Activated naive CD8-positive, alpha-beta T cell treated with anti-CD3 and anti-CD28 coated beads, Interleukin-2, amount 50 U/mL, for 16 hours (primary cell): ENCODE data around the gene METTL23.
A peak's percentile ranks its signal among the peaks of the same experiment; 100 is the strongest.
"Not testable (repeated sequence)": the region's sequence is repeated elsewhere in the genome, so short reads cannot be mapped to it uniquely, and the experiment has no call there.

Experiments used
- DNase-seq: peaks from one replicate; pipeline ENCODE4 v3.0.0-alpha.2; 2020; ENCODE audit warnings: low read depth, low spot score

The METTL23 gene

DNA sequence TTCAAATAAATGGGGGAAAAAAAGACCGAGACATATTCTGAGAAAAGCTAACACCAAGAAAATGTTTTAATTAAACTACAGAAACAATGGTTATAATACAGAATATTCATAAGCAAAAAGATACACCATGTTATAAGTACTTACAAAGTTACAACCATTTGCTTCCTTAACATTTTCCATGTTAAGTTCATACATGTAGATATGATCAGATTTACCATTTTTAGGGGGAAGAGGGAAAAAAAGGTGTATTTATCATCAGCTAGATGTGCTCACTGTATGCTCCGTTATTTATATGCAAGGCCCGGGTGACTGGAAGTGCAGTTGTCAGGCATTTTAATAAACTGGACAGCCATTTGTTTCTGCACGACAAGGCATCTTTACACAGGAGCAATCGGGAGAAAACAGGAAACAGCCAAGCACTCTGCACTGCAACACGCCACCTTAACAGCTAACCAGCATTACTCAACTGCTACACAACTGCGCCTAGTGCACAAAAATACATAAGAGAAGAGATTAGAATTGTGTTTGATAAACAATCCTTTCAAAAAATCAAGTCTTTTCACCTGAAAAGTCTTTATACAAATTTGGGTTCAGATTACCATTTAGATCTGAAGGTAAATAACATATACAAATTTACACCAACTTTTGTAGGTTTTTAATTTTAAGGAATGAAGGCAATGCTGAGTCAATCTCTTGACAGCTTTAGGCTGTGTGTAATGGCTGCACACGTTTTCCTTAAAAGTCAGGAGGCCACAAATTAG is 7.6 kb downstream of the METTL23 start:
- no peak for DNase-seq

DNA sequence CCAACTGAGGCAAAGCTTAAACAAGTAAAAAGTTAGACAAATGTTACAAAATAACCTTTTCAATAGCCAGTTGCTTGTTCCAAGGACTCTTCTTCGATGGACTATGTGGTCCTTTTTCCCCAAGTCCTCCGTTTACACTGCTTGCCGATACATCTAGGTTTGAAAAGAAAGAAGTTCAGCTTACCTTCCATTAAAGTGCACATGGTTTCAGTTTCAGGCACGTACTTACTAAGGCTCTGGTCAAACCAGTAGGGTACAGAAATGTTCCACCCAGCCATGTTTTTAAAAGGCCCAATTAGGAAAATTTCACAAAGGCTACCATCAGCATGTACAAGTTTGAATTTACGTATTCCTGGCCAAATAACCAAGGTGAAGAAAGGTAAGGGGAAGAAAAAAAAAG is 8.4 kb downstream of the METTL23 start:
- no peak for DNase-seq

DNA sequence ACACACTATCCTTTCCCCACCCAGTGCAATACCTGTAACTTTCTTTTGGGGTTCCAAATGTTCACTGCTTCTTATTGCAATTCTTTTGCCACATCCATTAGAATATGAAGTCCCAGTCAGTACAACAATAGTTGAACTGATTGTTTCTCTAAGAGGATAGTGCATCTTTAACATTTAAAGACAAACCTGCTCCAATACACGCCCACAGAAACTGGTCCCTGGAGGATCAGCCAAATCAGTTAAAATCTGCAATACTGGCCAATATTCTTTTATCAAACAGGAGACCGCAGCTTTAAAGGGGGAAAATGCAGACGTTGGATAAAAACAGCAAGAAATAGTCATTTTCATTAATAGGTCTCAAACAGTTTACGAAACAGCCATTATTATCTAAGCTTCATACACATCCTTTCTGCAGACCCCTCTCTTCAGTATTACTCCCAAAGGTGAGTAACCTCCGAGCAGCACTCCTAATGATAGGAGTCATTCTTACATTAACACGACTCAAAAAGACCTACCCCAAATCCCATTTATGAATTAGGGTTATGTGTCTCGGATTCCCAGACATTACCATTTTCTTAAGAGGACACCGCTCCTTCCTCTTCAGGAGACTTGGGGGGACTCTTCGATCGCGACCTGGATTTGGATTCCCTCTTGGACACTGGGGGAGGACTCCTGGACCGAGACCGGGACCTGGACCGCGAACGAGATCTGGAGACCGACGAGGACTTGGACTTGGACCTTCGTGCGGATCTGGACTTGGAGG is 9.1 kb downstream of the METTL23 start:
- DNase-seq: no peak

DNA sequence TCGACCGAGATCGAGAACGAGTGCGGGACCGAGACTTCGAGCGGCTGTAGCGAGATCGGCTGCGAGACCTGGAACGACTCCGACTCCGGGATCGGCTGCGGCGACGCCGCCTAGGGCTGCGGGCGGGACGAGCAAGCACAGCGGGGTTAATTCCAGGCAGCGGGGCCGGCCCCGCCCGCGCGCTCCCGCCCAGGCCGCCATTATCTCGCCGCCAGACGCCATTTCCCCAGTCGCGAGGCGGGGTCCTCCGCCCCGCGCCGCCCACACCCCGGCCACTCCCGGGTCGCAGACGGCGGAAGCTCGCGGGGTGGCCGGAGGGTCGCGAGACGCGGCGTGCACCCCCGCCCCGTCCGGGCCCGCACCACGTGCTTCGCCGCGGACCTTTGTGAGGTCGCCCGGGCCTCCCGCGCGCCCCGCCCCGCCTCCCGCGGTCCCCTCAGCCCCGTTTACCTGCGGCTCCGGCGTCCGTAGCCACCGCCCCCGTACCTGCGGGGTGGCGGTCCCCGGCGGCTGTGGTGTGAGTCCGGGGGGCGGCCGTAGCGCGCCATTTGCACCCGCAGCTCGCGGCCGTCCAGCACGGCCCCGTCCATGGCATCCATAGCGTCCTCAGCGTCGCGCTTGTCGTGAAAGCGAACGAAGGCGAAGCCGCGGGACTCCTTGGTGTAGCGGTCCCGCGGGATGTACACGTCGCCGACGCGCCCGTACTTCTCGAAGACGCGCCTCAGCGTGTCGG is 9.9 kb downstream of the METTL23 start:
- peak; percentile 18 for DNase-seq

DNA sequence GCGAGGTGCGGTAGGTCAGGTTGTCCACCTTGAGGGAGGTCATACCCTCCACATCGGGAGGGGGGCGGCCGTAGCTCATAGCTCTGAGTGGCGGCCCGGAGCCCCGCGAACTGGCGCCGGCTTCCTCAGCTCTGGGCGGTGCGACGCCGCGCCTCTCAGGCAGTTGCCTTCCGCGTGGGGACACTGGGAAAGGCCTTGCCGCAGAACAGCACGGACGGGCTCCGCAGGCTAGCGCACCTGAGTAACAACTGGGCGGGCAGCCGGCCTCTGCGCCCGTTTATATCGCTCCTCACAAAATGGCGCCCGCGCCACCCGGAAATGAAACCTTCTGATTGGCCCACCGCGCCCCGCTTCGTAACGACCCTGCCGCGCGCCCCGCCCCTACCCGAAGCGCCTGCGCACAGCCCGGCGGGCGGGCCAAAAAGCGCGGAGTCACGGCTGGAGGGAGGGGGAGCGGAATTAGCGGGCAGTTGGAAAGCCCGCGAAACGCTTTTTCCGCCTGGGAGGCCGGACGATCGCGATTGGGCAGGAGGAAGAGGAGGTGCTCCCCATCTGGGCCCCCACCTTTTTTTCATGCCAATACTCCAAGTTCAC is 10.5 kb downstream of the METTL23 start, which contains the start of gene SRSF2:
TSS of gene SRSF2 (minus strand) at position 250 of the 594 bp plus-strand sequence. CDS start at position 79, 171 bp downstream.
- DNase-seq: peak; percentile 95

DNA sequence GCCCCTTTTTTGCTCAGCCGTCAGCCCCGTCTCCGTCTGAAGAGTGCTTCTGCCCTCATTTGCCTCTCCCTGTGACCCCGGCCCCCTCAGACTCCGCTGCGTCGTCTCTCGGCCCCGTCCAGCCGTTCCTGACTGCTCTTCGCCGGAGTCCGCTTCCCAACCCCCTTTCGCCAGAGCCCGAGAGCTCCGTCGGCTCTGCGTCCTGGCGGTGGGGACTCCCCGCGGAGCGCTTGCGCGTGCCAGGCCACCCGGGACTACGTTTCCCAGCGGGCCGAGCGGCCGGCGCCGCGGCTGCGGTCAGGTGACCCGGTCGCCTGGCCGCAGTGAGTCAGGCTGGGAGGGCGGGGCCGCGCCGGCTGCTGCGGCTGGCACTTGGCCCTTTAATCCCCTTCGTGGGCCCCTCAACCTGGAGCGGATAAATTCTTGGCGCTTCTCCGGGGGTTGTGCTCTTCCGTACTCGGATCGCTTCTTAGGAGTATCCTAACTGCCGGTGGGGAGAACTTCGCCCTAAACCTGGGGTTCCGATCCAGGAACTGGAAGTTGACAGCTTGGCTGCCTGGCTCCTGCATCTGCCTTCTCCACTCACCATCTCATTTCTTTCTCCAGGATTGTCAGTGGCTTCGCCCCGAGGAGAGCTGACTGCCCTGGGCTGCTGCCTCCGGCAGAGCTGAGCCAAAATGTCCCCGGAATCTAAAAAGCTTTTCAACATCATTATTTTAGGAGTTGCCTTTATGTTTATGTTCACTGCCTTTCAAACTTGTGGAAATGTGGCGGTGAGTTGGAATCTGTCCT is 11.2 kb downstream of the METTL23 start, which contains the start of gene MFSD11:
TSS of gene MFSD11 (plus strand) at position 444 of the 792 bp plus-strand sequence. CDS start at position 678, 234 bp downstream.
- DNase-seq: peak; percentile 84

DNA sequence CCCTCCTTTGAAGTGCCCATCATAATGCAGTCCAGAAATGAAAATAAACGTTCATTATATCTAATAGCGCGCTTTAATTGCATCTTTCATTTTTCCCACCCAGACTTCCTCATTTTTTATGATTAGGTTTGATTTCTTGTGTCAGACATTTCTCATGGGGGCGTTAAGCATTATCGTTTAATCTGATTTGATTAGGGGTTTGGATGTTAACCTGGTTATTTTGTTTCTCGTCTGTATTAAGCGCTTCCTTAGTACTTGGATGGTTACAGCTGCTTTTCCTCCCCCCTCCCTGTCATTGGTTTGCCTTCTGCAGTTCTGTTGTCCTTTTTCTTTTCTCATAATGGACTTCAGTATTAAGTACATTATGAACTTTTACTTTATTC is 11.8 kb downstream of the METTL23 start:
- DNase-seq: no peak

DNA sequence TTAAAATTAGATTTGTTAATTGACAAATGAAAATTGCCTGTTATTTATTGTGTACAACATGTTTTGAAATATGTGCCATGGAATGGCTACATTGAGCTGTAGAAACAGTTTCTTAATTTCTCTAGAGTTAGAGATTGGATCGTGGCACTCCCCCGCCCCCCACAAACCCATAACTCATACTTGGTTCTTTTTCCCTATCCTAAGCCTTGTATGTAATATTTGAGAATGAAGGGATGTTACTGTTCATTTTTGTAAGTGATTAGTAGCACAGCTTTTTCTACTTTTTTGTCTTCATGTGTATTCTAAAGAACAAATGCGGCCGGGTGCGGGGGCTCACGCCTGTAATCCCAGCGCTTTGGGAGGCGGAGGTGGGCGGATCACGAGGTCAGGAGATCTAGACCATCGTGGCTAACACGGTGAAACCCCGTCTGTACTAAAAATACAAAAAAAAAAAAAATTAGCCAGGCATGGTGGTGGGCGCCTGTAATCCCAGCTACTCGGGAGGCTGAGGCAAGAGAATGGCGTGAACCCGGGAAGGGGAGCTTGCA is 13.0 kb downstream of the METTL23 start:
- DNase-seq: not testable (repeated sequence)

DNA sequence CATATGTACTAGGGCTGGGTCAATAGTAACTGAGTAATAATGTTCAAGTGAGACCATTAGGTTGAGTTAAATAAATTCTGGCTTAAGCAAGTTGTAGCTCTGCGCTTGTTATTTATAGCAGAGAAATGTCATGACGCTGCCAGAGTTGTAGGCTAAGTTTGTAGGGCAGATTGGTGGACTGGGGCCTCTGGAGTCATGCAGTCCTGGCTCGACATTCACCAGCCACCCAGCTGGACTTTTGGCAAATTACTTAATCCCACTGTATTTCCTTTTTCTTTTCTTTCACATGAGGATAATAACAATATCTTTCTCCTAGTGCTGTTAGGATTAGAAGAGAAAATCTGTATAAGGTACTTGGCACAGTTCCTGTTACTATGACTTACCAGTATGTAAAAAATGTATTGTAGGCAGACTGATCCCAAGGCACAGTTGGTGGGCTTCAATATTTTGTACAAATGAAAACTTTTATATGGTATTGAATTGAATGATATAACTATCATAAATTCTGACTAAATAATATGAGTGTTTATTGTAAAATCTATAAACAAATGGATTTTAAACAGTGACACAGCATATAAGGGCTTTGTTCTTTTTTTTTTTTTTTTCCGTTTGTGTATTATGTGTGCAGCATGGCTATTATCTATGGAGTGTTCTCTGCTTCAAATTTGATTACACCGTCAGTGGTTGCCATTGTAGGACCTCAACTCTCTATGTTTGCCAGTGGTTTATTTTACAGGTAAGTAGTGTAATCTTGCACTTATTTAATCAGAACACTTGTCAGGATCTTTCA is 13.9 kb downstream of the METTL23 start:
- DNase-seq: no peak

DNA sequence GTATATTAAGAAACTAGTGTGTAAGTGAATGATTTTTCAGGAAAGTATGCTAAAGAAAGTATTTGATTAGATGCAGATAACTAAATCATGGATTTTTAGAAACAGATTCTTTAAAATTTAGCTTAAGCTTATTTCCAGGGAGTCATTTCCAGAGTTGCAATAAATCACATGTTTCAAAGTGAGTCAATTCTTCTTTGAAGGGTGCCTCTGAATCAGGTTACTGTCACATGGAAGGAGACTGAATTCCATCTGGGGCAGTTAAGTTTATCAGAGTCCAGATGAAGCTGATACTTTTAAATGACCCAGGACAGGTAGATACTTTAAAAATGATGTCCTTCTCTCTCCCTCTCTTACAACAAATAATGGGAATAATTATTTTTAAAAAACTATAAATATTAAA is 16.3 kb downstream of the METTL23 start:
- no peak for DNase-seq

DNA sequence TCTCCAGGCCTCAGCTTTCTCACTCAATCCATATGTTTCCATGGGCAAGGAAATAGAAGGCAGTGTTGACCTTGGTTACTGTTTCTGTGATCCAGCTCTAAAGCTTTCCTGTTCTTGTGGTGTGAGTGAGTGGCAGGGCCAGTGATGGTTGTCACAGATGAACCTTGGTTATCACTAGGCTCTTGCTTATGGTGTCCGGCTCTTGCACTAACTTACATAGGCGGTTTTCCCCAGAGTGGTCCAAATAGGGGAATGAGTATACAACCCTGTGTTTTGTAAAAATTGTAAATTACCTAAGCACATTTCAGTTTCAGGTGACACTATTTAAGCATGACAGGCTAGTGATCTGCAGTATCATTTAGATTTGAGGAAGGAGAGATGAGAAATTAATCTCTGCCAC is 18.1 kb downstream of the METTL23 start:
- no peak for DNase-seq

DNA sequence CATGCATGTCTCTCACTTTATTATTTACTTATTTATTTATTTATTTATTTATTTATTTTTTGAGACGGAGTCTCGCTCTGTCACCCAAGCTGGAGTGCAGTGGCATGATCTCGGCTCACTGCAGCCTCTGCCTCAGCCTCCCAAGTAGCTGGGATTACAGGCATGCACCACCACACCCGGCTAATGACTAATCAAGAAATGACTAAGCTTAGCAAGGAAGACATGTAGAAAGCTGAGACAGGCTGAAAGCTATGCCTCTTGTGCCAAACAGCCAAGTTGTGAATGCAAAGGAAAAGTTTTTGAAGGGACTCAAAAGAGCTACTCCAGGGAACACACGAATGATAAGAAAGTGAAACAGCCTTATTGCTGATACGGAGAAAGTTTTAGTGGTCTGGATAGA is 19.1 kb downstream of the METTL23 start:
- not testable (repeated sequence) for DNase-seq

DNA sequence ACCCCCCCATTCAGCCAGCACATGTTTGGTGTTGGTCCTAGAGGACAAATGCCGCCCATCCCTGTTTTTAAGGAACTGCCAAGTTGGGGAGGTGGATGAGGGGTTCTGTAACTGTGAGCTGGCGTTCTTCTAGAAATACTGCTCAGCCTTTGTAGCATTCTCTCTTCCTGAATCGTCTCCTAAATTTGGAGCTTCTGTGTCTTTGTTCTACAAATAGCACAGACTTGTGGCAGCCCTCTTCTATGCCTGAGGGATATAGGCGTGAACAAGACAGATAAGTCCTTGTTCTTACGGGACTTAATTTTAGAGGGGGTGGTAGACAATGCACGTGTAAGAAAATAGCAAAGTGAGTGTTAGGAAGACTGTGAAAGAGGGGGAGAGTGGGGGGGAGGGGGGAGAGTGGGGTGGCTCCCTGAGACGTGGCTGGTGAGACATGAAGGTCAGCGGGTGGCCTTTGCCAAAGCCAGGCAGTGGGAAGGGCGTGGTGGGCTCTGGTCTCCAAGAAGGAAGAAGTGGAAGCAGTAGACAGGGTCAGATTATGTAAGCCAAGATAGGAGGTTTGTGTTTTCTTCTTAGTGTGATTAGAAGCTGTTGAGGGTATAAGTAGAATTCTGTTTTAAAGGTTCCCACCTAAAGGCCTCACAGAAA is 21.2 kb downstream of the METTL23 start:
- no peak for DNase-seq

DNA sequence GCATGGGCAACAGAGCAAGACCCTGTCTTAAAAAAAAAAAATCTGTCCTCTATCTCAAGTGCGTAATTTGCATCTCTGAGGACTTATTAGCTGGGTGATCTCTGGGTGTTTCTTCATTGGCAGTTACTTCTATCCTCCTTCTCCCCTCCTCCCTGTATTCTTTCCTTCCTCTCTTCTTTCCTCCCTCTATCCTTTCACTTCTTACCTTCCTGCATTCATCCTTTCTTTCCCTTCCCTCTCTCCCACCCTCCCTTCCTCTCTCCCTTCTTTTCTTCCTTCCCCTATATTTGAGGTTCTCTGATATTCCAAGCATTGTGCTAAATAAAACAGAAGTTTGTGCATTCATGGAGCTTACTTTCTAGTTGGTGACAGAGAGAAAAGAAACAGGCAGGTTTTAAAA is 22.0 kb downstream of the METTL23 start:
- DNase-seq: no peak

DNA sequence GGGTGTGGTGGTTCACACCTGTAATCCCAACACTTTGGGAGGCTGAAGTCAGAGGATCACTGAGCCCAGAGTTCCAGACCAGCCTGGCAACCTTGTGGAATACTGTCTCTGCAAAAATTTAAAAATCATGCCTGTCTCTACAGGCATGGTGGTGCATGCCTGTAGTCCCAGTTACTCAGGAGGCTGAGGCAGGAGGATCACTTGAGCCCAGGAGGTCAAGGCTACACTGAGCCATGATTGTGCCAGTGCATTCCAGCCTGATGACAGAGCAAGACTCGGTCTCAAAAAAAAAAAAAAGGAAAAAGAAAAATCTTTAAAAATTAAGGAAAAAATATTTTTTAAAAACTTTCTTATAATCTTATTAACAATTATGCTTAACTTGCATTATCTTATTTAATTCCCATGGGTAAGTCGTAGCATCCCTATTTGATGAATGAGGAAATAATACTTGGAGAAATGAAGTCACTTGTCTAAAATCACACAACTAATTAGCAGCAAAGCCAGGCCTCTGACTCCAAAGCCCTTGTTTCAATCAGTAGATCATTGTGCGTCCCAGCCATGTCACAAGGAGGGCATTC is 24.9 kb downstream of the METTL23 start:
- DNase-seq: no peak

DNA sequence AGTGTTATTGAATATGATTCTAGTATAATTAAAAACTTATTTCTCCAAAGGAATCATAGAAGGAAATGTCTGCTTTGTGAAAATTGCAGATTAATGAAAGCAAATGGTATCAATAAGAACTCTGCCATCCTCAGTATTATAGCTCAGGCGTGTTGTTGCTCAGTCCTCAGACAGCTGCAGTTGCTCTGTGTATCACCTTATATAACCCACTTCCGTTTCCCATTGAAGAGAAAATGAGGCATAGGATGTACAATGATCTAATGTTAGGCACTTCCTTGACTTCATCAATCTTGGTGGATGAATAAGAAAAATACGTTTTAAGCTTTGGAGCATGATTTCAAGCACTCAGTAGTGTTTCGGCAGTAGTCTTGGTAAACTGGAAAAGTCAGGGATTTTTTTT is 25.4 kb downstream of the METTL23 start:
- no peak for DNase-seq

DNA sequence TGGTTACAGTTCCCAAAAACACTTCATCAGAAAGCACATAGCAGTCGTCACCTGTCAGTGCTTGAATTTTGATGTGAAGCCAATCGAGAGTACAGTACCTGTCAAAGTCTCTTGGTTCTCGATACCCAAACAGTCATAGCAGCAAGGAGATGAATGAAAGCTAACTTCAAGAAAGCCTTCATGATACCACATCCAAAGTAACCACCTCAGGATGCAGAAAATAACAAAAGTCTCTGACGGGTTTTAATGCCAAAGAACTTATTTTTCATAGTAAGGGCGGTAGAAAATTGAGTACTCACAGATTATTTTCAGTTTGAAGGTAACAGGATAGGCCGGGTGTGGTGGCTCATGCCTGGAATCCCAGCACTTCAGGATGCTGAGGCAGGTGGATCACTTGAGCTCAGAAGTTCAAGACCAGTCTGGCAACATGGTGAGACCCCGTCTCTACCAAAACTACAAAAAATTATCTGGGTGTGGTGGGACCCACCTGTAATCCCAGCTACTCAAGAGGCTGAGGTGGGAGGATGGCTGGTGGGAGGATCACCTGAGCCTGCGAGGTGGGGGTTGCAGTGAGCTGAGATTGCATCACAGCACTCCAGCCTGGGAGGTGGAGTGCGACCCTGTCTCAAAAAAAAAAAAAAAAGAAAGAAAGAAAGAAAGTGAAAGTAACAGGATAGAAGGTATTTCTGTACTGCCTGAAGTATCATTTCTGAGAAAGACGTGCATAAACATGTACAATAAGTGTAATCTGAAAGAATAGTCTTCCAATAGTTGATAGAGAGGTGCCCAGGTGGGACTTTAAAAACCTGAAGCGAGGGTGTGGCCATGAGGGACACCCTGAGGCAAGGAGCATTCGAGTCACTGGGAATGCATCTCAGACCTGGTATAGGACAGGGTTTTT is 26.7 kb downstream of the METTL23 start:
- DNase-seq: no peak

DNA sequence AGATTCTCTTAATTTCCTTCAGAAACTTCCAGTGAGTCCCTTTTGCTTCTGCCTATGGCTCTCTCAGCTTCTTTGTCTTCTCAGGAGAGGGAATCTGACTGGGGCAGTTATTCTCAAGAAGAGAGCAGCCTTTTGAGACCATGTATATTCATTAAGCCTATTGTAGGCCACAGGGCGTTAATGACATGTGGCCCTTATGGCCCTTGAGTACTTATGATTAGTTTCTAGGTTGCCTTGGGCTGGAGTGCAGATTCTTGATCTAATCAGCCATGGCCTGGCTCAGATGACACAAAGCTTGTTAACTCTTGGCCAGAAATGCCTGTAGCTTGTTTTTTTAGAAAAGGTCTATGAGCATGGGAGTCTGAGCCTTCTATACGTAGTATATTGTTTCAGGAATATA is 28.6 kb downstream of the METTL23 start:
- no peak for DNase-seq
